HG03354 (cell line): Measurements from ENCODE around the gene KRT77.
"Not testable (repeated sequence)": the region's sequence is repeated elsewhere in the genome, so short reads cannot be mapped to it uniquely, and the experiment has no call there.

Experiments
- ATAC-seq: cut with Tn5 transposase; IDR thresholded peaks from one replicate; pipeline ENCODE4 v1.9.1; 2021; ENCODE audit warnings: mild to moderate bottlenecking; ENCODE audit not compliant: unreplicated experiment, poor library complexity, severe bottlenecking

Gene KRT77

DNA sequence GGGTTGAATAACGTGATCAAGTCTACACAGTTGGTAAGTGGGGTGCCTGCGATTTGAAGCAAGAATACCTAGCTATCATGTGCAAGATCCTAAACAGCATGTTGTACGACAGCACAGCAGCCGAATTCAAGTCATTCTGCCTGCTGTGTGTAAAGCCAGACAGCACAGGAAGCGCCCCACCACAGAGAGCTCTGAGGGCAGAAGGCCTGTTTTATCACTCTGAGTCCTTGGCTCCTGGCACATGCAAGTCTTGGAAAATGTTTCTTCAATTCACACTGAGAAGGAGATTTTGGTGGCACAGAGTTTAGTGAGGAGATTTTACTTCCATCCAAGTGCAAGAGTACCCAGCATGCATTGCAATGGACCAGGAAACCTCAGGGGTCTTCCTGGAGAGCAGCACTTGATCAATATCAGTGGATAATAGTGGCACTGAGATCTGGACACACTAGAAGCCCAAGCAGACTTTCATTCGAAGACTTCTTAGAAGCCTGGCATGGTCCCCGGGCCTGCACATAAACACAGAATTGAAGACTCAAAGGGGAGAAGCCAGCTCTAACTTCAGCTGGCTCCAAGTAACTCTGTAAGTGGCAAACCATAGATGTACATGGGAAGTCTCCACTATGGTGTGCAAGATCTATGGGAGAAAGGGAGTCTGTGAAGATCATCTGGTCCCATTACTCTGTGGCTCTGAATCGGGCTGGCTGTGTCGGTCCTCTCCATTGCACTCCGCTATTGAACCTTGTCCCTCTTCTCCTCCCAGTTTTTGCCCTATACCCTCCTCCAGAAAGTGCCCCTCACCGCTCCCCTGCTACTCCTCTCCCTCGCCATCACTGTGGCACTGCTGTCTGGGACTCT is 21.6 kb downstream of the KRT77 start:
- no peak for ATAC-seq

DNA sequence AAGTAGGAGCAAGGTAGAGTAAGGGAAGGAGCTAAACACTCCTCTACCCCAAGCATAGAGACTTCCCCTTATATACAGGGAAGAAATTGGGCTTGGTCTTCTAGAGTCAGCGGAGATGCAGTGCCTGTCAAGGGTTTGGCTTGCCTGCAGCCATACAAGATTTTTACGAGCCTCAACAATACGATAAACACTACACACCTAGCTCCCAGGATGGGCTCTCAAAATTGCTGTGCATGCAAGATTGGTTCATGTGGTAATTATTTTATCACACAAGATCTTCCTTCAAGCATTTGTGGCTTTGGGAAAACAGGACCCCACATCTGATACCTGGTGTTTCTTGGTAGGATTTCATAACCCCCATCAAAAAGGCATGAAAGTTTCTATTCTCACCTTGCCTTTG is 23.0 kb downstream of the KRT77 start, which contains the start of gene KRT1:
KRT1 (minus strand) TSS at position 45 of the 400 bp plus-strand sequence. CDS start 59 bp downstream, outside the sequence.
- no peak for ATAC-seq

DNA sequence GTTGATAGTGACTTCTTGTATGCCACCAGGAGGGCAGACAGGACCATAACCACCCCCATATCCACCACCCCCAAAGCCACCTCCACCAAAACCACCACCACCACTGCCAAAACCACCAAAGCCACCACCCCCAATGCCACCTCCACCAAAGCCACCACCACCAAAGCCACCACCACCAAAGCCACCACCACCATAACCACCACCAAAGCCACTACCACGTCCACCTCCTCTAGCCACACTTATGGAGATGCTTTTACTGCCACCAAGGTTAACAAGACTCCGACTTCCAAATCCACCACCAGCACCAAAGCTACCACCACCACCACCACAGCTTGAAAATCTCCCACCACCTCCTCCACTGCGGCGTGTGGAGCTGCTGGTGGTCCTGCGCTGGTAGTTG is 23.4 kb downstream of the KRT77 start:
- ATAC-seq, result no peak

DNA sequence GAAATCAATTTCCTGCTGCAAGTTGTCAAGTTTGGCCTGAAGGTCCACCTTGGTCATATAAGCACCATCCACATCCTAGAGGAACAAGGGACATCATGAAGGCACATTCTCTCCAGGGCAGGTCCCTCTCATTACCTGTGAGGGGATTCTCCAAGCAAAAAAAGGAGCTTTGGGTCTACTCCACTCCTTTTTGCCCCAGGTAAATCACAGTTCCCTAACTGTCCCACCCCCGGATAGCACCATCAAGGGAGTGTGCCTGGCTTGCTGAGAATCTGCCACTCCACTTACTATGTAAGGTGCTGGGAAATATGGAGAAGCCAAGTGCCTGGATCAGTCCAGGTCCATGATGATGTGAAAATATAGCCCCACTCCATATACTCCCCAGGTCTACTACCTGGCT is 25.7 kb downstream of the KRT77 start:
- no peak for ATAC-seq

DNA sequence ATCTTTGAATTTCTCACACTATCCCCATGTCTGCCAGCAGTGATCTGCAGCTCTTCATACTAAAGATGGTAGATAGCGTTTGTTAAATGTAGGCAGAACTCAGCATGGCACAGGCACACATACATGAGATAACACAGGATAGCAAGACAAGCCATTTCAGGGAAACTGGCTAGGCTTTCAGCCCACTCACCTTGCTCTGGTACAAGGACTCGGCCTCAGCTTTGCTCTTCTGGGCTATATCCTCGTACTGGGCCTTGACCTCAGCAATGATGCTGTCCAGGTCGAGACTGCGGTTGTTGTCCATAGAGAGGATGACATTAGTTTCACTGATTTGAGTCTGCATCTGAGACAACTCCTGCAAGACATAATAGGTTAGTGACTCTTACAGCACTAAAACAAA is 26.2 kb downstream of the KRT77 start:
- no peak for ATAC-seq

DNA sequence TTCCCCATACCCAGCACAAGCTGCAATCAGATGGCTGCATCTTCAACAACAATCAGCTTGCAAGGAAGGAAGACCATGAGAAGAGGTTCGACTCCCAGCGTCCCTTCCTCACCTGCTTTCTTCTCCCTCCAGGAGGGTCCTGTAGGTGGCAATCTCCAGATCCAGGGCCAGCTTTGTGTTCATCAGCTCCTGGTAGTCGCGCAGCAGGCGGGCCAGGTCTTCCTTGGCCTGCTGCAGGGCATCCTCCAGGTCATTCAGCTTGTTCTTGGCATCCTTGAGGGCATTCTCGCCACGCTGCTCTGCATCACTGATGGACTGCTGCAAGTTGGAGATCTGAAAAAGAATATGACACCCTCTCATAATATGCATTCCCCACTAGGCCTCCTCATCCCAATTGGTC is 27.2 kb downstream of the KRT77 start:
- no peak for ATAC-seq

DNA sequence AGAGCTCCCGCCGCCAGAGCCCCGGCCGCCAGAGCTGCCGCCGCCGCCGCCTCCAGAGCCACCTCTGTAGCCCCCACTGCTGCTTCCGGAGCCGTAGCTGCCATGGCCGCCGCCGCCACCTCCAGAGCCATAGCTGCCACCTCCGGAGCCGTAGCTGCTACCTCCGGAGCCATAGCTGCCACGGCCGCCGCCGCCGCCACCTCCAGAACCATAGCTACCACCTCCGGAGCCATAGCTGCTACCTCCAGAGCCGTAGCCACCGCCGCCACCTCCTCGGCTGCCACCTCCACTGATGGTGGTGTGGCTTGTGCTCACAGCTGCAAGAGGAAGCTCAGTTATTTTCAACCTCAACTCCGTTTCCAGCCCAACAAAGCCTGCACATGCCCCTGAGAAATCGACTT is 28.0 kb downstream of the KRT77 start:
- ATAC-seq, result no peak

DNA sequence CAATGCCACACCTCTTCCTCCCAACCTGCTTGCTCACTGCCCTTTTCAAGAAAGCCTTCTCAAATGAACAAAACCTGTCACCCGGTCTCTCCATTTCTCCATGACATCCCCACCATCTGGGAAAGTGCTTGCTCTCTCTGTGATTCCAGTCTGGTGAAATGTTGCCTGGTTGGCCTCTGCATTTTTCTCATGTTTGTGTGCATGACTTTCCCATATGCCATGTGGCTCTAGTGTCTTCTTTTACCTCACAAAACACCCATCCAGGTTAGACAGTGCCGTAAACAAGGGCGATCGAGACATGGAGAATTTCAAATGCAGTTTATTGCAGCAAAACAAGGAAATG is 28.9 kb downstream of the KRT77 start:
- no peak for ATAC-seq

DNA sequence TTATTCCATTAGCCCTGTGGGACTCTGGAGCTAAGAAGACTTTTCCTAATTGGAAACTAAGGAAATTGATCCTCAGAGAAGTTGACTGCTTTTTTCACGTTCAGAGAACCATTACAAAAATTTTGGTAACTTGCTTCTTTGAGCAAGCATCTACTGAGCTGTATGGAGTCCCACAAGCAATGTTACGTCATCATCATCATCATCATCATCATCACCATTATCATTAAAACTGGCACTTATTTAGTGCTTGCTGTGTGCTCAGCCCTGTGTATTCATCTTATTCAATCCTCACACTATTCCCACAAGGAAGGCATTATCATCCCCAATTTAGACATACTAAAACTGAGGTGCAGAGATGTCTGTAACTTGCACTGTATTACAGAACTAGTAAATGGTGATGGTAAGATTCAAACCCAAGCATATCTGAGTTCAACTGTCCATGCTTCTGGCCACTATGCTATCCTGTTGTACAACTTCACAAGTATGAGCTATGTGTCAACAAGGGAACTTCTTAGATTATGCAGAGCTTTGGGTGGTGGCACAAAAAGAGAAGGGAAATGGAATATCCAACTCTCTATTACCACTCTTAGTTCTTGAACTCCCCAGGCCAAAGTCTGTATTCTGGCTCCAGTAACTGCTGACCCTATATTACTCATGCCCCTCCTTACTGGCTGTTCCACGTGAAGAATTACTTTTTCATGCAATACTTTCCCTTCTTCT is 29.5 kb downstream of the KRT77 start:
- no peak for ATAC-seq

DNA sequence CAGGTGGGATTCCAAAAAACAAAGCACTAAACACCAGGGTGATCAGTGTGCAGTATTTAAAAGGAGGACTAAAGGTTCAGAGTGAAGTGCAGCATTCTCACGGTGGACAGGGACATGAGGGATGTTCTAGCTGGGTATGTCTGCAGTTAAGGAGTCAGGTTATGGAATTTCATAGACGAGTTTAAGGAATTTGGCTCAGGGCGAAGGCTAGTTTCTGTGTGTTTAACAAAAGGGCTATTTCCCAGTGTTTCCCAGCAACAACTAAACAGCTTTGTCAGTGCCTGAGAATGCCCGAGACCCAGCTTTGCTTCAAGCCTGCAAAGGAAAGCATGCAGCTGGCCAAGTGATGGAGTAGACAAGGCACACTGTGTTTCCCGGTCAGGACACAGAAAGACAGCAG is 30.1 kb downstream of the KRT77 start:
- ATAC-seq, result no peak

DNA sequence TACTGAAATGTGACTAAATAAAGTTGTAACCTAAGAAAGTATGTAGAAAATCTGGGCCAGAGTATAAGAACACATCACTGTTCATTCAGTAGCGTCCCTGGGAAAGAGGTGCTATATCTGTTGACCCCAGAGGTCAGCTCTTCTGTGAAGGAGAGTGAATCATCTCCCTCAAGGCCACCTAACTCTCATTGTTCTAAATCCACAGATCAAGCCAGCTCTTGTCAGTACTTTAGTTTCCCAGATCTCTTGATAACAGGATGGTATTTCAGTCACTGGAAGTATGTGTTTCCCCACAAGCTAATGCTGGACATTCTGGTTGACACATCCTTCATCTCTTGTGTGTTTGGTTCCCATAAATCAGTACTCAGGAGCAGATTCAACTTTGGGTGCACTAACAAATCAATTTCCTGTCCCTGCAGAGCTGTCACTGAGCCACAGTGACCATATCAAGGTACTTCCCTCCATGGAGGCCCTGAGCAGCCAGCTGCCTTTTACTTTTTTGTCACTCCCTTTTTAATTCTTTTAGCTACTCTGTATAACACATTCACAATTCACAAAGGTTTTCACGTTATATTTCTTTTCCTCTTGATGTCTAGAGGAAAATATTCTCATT is 30.9 kb downstream of the KRT77 start:
- ATAC-seq, result no peak

DNA sequence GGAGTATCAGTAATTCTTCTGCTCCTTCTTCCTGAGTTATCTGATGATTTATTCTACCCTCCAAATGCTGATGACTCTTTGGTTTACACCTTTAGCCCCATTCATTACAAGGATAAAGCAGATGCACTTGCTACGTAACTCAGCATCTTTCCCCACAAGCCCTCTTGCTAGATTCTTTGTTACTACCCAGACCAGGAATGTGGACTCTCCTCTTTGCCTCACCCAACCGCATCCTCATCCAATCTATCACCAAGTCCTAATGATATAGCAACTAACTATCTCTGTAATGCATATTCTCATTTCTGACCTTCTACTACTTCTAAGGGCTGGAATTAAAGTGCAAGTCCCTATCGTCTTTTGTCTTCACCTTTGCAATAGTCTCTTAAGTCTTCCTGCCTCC is 32.4 kb downstream of the KRT77 start:
- no peak for ATAC-seq

DNA sequence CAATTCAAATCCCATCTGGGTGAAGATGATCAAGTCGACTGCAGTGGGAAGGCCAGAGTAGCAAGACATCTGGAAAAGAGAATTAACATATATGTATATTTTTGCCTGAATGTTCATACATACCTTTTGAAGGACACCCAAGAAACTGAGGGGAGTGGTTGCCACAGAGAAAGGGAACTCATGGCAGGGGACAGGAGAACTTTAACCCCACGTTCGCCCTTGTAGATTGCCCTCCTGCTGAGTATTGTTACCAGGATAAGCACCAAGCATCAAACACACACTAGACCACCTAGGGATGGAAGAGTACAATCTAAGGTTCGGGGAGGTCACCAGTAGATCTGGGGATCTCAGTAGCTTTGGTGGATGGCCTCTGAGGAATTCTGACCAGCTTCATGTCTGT is 32.8 kb downstream of the KRT77 start:
- ATAC-seq, result no peak

DNA sequence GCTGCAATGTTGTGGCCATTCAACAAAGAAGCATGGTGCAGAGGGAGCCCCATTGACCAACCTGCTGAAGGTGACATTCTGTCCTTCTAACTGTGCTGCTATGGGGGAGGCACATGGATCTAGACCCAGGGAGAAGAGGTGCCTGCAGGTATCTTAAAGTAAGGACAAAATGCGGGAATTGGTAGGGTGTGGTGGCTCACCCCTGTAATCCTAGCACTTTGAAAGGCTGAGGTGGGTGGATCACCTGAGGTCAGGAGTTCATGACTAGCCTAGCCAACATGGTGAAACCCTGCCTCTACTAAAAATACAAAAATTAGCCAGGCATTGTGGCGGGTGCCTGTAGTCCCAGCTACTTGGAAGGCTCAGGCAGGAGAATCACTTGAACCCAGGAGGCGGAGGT is 33.4 kb downstream of the KRT77 start:
- not testable (repeated sequence) for ATAC-seq

DNA sequence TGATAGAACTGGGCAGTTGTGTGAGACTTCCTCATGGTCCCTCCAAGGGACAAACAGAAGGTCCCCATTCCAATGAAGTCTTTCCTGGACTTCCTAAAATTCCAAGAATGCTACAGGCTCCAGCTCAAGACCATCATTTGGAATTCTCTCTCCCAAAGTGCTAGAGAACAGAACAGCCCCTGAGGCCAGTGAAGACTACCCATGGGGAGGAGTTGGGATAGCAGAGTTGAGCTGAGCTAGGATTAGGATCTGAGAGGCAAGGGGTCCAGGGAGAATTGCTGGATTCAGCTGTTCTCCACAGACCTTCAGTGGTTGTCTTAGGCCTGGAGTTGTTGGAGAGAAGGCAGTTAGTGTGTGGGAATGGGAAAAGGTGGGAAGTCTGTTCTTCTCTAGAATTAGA is 33.9 kb downstream of the KRT77 start:
- no peak for ATAC-seq

DNA sequence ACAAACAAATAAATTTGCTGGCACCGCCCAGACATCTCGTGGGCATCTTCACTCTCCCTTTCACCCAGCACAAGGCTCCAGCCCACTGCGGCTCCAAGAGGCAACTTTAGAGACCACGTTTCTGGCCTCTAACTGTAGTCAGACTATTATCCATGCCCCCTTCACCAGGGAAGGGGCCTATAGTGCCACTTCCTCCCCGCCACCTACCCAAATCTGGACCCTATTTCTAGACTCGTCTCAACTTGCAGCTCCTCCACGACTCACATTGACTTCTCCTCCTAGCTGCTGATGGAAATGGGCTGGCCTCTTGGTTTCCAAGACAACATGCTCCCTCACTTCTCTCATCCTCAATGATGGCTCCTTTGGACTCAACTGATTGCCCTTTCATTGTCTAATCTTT is 35.4 kb downstream of the KRT77 start:
- no peak for ATAC-seq

DNA sequence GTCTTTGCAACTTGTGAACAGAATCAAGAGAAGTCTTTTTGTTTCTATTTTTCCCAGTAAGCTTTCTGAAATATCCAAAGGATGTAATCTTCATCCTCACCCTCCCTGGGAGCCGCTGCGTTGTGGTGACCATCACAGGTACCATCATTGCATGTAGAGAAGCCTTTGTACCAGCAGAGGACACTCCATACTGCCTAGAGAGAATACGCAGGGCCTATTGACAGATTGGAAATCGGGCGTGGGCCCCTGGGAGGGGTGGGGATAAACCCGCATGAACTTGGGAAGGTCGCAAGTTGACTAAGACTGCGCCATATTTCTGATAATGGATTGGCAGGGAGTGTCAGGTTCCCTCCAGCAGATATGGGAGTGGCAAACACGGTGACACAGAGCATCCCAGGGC is 35.8 kb downstream of the KRT77 start:
- ATAC-seq, result no peak

DNA sequence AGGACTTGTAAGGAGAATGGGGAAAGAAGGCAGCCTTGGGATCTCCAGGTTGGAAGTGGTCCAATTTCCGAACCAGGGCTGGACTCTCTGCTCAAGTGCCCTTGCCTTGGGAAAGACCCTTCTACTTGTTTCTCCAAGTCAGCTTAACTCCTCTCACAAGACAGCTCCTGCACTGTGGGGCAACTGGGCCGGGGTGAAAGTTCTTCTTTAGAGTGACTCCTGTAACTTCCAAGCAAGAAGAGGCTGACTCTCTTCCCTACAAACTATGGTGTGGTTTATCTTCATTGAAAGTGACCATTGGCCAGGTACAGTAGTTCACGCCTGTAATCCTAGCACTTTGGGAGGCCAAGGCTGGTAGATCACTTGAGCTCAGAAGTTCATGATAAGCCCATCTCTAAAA is 36.9 kb downstream of the KRT77 start:
- ATAC-seq, result no peak

DNA sequence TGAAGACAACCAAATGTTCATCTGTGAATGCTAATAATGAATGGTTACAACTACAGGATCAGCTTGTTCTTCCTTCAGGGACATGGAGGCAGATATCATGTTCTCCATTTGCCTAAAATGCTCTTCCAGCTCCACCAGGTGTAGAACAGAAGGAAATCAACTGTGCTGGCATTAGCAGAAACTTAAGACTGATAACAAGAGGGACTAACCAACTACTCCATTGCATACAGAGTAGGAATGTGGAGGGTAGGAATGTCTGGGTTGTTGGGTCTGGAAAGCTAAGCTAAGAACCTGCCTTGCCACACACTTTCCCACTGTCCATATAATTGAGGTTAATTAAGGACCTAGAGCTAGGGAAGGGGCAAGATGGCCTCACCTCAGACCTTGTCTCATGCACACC is 39.9 kb downstream of the KRT77 start:
- ATAC-seq, result no peak

DNA sequence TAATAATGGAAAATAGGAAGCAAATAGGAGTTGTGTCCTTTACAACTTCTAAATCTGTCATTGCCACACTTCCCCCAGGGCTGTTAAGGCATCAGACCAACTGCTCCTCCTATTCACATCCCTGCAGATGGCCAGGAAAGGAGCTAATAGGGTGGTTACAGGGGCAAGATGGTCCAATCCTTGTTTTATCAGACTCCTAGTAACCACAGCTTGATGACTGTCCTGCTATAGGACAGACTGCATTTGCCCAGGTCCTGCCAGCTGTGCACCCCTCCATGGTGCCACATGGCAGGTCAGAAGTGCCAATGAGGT is 40.5 kb downstream of the KRT77 start:
- no peak for ATAC-seq
